BE2C (cell line): ENCODE data around the gene ESRRG.

Source experiments
- DNase-seq: peaks from one replicate; pipeline ENCODE4 v3.0.0-alpha.2; 2020
- H3K27me3 ChIP-seq: fragments of 250-450 bp; sonication (Bioruptor Pico); 2 replicates; pipeline ENCODE4 v1.5.1; 2020; ENCODE audit warnings: mild to moderate bottlenecking
- H3K36me3 ChIP-seq: fragments of 250-450 bp; sonication (Bioruptor Pico); 2 replicates; pipeline ENCODE4 v1.5.1; 2020; ENCODE audit warnings: mild to moderate bottlenecking
- H3K4me1 ChIP-seq: fragments of 250-450 bp; sonication (Bioruptor Pico); 2 replicates; pipeline ENCODE4 v1.5.1; 2020
- H3K4me3 ChIP-seq: 2 replicates; pipeline ENCODE4 v1.5.1; 2011; ENCODE audit warnings: low read depth, low read length
- H3K9me3 ChIP-seq: fragments of 250-450 bp; sonication (Bioruptor Pico); 2 replicates; pipeline ENCODE4 v1.5.1; 2020
- CTCF ChIP-seq: IDR thresholded peaks from 2 replicates; pipeline ENCODE4 v1.5.1; 2012; ENCODE audit warnings: mild to moderate bottlenecking, low read depth, low read length

ESRRG gene

DNA sequence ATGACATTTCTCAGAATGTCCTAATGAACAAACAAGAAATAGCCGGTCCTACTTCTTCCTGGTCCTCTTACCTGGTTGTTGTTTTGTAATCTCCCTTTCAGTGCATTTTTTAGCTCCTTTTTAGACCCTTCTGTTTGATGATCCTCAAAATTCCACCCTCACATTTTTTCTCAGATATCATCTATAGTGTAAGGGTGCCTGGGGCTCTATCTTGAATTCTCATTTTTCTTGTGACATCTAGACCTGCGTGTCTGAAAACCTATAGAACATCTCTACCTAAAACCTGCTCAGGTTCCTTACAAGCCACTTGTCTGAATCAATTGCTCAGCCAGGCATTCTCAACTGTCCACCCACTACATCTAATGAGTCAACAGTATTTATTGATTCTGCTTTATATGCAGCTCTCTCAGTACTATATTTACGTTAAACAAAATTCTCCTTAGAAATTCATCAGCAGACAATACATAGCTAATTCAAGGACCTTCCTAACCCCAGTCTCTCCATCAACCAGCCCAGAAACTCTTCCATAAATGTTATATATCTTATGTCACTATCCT, 263.5 kb downstream of the ESRRG start:
- DNase-seq, result no peak
- H3K4me1 ChIP-seq, result peaks cover 10% of the 10 kb centered on the region
- no peak for TF ChIP-seq CTCF
- H3K36me3 ChIP-seq, result no peaks in the 10 kb centered on the region
- H3K27me3 ChIP-seq, result no peaks in the 10 kb centered on the region
- no peak overlapping the region for H3K4me3 ChIP-seq
- H3K9me3 ChIP-seq, result no peaks in the 10 kb centered on the region

DNA sequence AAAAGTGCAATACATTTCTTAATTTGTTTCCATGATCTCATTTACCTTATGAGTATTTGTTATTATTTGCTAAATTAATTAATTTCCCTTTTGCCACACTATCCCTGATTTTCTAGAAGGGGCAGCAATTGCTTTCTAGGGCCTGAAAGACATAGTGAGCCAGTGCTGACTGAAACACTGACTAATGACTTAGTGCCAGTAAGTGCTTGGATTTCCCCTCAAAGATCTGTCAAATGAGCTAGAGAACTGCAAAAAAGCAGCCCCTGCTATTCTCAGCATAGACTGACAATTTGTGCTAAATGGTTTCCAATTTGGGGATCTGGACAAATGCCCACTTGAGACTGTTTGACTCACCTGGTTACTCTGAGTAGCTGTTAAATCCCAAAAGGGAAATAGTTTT, 264.4 kb downstream of the ESRRG start:
- Histone ChIP-seq H3K27me3 (no peaks in the 10 kb centered on the region), H3K4me3 (no peak overlapping the region), H3K9me3 (no peaks in the 10 kb centered on the region), H3K4me1 (peaks cover 19% of the 10 kb centered on the region), H3K36me3 (no peaks in the 10 kb centered on the region)
- no peak for TF ChIP-seq CTCF
- no peak for DNase-seq

DNA sequence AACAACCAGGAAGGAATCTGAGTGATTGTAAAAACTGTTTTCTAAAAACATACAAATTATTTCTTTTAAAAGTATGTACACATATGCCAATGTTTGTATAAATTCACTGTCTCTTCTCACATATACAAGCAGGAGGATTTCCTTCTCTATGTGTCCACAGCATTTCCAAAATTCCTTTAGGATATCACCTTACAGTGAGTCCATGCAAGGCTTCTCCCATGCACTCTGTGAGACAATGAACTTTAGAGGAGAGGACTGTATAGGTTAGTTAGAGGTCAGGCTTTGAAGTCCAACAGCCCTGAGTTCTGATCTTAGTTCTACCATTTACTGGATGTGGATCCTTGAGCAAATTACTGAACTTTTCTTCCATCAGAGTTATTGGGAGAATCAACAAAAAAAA, 265.9 kb downstream of the ESRRG start:
- no peaks in the 10 kb centered on the region for H3K9me3 ChIP-seq
- DNase-seq, result no peak
- H3K4me1 ChIP-seq, result peaks cover 26% of the 10 kb centered on the region
- H3K27me3 ChIP-seq, result no peaks in the 10 kb centered on the region
- H3K4me3 ChIP-seq, result no peak overlapping the region
- H3K36me3 ChIP-seq, result no peaks in the 10 kb centered on the region
- no peak for TF ChIP-seq CTCF

DNA sequence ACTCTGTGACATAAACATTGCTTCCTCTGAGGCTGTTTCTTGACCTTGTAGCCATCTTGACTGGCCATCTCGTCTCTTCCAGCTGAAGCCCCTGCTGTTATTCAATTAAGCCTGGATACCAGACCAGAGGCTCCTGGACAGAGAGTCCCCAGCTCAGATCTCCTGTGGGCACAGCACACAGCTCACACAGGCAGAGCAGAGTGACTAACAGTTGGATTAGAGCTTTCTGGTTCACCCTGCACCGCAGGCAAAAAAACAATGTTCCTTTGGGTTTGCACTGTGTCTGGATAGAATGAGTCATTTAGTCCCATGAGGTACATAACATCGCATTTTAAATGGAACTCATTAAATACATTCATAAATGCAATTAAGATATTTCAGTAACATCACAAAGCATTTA, 266.5 kb downstream of the ESRRG start:
- no peak for TF ChIP-seq CTCF
- H3K9me3 ChIP-seq, result no peaks in the 10 kb centered on the region
- DNase-seq, result peak; percentile 87
- H3K4me3 ChIP-seq, result no peak overlapping the region
- H3K4me1 ChIP-seq, result peaks cover 26% of the 10 kb centered on the region
- H3K27me3 ChIP-seq, result no peaks in the 10 kb centered on the region
- H3K36me3 ChIP-seq, result no peaks in the 10 kb centered on the region

DNA sequence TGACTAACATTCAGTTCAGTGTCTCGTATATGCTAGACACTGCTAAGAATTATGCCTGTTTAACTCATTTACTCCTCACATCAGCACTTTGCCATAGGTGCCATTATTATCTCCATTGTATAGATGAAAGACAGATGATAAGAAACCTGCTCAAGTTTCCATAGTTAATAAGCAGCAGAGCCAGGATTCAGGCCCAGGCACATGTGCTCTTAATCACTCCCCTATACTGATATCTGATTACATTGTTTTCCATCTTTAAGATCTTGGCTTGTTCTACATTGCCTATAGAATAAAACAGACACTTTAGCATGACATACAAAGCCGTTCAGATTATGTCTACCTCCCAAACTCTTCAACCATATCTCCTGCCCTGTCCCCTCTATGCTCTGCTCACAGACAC, 269.5 kb downstream of the ESRRG start:
- no peaks in the 10 kb centered on the region for H3K9me3 ChIP-seq
- H3K36me3 ChIP-seq, result no peaks in the 10 kb centered on the region
- H3K4me1 ChIP-seq, result peaks cover 23% of the 10 kb centered on the region
- H3K27me3 ChIP-seq, result no peaks in the 10 kb centered on the region
- no peak for TF ChIP-seq CTCF
- no peak for DNase-seq
- no peak overlapping the region for H3K4me3 ChIP-seq
